Thyroid gland (tissue), 4 donors: ENCODE data around the gene HOXC9. TPM values are rescaled to one million over a fixed set of nuclear protein-coding genes. Genes with fewer than 3 reads are reported as not detected.
"Not testable (repeated sequence)": the region's sequence is repeated elsewhere in the genome, so short reads cannot be mapped to it uniquely, and the experiment has no call there.

Experiments used
- DNase-seq, 2 donors: peaks; one replicate each; pipeline ENCODE4 v3.0.0-alpha.2; 2019
- H3K27ac ChIP-seq, 3 donors: fragments of 200-600 bp; sonication (generic); 1 replicate in 2 of 3; 2 replicates in 1 of 3; pipeline ENCODE4 v1.5.1; 2016 to 2019; ENCODE audit warnings: mild to moderate bottlenecking in 1 of 3, moderate library complexity in 1 of 3
- H3K27me3 ChIP-seq: fragments of 200-600 bp; sonication (generic); one replicate; pipeline ENCODE4 v1.5.1; 2019
- H3K36me3 ChIP-seq, 2 donors: fragments of 200-600 bp; sonication (generic); one replicate each; pipeline ENCODE4 v1.5.1; 2016 to 2019
- H3K4me1 ChIP-seq, 2 donors: fragments of 200-600 bp; sonication (generic); one replicate each; pipeline ENCODE4 v1.5.1; 2017 to 2019
- H3K4me3 ChIP-seq, 3 donors: fragments of 200-600 bp; sonication (generic); replicated peaks in 1 of 3; 1 replicate in 2 of 3; 2 replicates in 1 of 3; pipeline ENCODE4 v1.5.1; 2016; ENCODE audit warnings: mild to moderate bottlenecking in 1 of 3
- H3K9me3 ChIP-seq: fragments of 200-600 bp; sonication (generic); one replicate; pipeline ENCODE4 v1.5.1; 2017
- CTCF ChIP-seq, 6 experiments: fragments of 200-600 bp in 3 of 6; fragments of 450-650 bp in 3 of 6; sonication (generic) in 3 of 6; IDR thresholded peaks; one replicate each; pipeline ENCODE4 v1.5.1; 2016 to 2019; ENCODE audit warnings: antibody characterized with exemption in 6 of 6, mild to moderate bottlenecking in 2 of 6, inconsistent platforms in 1 of 6, moderate library complexity in 1 of 6
- POLR2A ChIP-seq, 2 donors: fragments of 450-650 bp; IDR thresholded peaks; one replicate each; pipeline ENCODE4 v1.6.1; 2017; ENCODE audit warnings: antibody characterized with exemption in 2 of 2, mild to moderate bottlenecking in 2 of 2, moderate library complexity in 1 of 2
- WGBS, 2 donors: methylation state at CpG; one replicate each; pipeline ENCODE4 v1.1.5; 2017; 5-methylcytosine and 5-hydroxymethylcytosine counted together
- intact Hi-C: fragments of 100-400 bp; cut with DNase I; formaldehyde crosslinking; loops from one replicate; pipeline ENCODE4 v1.15.1; 2023
- total RNA-seq, 4 donors: library from RNA; depleted of rRNA; stranded (reverse); fragments of >200 nt; gene quantifications; one replicate each; pipeline ENCODE4 v1.2.3, GENCODE V29; 2016

HOXC9 gene
- total RNA-seq, 4 donors from 2014 or later: 0.22 to 0.27 TPM; not detected in 2

DNA sequence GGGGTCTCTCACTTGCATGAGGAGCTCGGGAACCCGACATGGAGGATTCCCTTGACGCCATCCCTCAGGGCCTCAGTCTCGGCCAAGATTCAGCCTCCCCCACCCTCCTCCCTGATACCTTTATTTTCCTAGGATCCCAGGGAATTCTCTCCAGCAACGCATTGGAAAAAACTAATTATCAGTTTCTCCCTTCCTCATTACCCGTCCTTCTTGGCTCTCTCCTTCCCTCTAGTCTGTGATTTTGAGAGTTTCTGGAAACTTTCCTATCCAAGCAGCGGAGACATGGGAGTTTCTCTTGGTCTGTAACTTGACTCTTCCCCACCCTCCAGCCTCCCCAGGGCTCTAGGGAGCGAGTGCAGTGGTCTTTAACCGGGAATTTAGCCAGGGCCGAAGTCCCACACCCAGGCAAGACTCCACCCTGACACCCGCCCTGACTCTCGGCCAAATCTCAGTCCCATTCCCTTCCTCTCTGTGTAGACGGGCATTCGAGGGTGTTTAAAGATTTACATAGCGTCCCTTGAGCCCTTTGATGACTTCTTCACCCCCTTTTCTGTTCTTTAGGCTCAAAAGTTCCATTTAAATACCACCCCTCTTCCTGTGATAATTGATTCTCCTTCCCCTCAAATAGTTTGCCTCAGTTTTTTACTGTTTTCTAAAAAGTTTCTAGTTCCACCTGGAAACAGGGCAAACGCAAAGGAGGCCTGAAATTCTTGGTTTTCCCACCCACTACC is 39.6 kb downstream of the HOXC9 start:
- peaks cover 9% of the 10 kb centered on the region for H3K27me3 ChIP-seq
- TF ChIP-seq CTCF (IDR thresholded peaks at IDR 0.05): no peak
- TF ChIP-seq POLR2A (IDR thresholded peaks at IDR 0.05): no peak
- H3K4me1 ChIP-seq: peaks cover 0 to 14% of the 10 kb centered on the region in 2 donors
- intact Hi-C loops: no loop called here
- 6 to 10% methylated on average over 16 of the region's 16 CpGs for WGBS, 2 donors
- H3K27ac ChIP-seq: no peak overlapping the region
- H3K36me3 ChIP-seq: no peaks in the 10 kb centered on the region
- DNase-seq: no peak
- no peaks in the 10 kb centered on the region for H3K9me3 ChIP-seq
- H3K4me3 ChIP-seq: no peak overlapping the region

GRCh38 chr12:54040148-54040494 is 40.2 kb downstream of the HOXC9 start:
- peaks cover 9% of the 10 kb centered on the region for H3K27me3 ChIP-seq
- no peak overlapping the region for H3K4me3 ChIP-seq
- intact Hi-C loops: no loop called here
- no peaks in the 10 kb centered on the region for H3K36me3 ChIP-seq
- no peak for DNase-seq
- H3K27ac ChIP-seq: no peak overlapping the region
- TF ChIP-seq POLR2A (IDR thresholded peaks at IDR 0.05) (no peak), CTCF (IDR thresholded peaks at IDR 0.05) (no peak)
- WGBS, 2 donors: 31 to 37% methylated on average over 4 of the region's 4 CpGs
- H3K4me1 ChIP-seq: peaks cover 0 to 14% of the 10 kb centered on the region in 2 donors
- no peaks in the 10 kb centered on the region for H3K9me3 ChIP-seq

DNA sequence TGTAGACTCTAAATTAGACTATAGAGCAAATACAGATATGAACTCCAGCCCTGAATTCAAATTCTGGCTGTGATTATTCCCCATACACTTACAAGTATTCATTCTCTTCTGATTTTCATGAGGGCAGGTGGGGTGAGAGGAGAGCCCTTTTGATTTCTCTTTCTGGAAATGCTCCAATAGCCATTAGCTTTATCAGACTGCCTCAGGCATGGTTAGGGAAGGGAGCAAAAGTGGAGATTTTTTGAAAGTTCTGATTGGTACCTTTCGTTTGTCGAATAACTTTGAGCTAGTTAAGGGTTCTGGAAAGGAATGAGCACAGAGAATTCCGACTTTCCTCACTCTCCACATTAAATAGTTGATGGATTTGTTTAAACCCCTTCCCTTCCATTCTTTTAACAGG is 40.7 kb downstream of the HOXC9 start:
- H3K27me3 ChIP-seq: peaks cover 9% of the 10 kb centered on the region
- peaks cover 0 to 14% of the 10 kb centered on the region in 2 donors for H3K4me1 ChIP-seq
- TF ChIP-seq CTCF (IDR thresholded peaks at IDR 0.05) (no peak), POLR2A (IDR thresholded peaks at IDR 0.05) (no peak)
- DNase-seq: no peak
- H3K9me3 ChIP-seq: no peaks in the 10 kb centered on the region
- WGBS, 2 donors: 58 to 59% methylated on average over 3 of the region's 3 CpGs
- intact Hi-C loops: no loop called here
- H3K27ac ChIP-seq: no peak overlapping the region
- H3K36me3 ChIP-seq: no peaks in the 10 kb centered on the region
- no peak overlapping the region for H3K4me3 ChIP-seq

GRCh38 chr12:54041097-54041690 is 41.2 kb downstream of the HOXC9 start:
- Histone ChIP-seq H3K9me3 (no peaks in the 10 kb centered on the region), H3K27ac (no peak overlapping the region), H3K36me3 (no peaks in the 10 kb centered on the region), H3K27me3 (peaks cover 14% of the 10 kb centered on the region), H3K4me1 (peaks cover 0 to 11% of the 10 kb centered on the region in 2 donors), H3K4me3 (no peak overlapping the region)
- TF ChIP-seq CTCF (IDR thresholded peaks at IDR 0.05) (no peak), POLR2A (IDR thresholded peaks at IDR 0.05) (no peak)
- WGBS, 2 donors: 19 to 28% methylated on average over 2 of the region's 2 CpGs
- no peak for DNase-seq
- intact Hi-C loops: no loop called here

- H3K27me3 ChIP-seq: peaks cover 20% of the 10 kb centered on the region
- H3K4me1 ChIP-seq, H3K4me3 ChIP-seq, H3K36me3 ChIP-seq, intact Hi-C loops, H3K27ac ChIP-seq, H3K9me3 ChIP-seq, DNase-seq: not testable (repeated sequence)
- WGBS, 2 donors: 50 to 59% methylated on average over 6 of the region's 6 CpGs
Observed at GRCh38 chr12:54042033-54042432, 42.1 kb downstream of the HOXC9 start.
